Adrenal gland (tissue), 5 donors: ENCODE measurements around the gene WIZ.

ENCODE experiments used
- CTCF ChIP-seq, 6 experiments: fragments of 450-650 bp in 4 of 6; fragments of 200-600 bp in 2 of 6; sonication (generic) in 1 of 6; IDR thresholded peaks; 1 replicate in 5 of 6; 2 replicates in 1 of 6; pipeline versions ENCODE4 v1.5.1 to v1.8.0; 2016 to 2021; ENCODE audit warnings: antibody characterized with exemption in 6 of 6, mild to moderate bottlenecking in 2 of 6, moderate library complexity in 1 of 6
- POLR2A ChIP-seq, 2 donors: fragments of 450-650 bp; IDR thresholded peaks; one replicate each; pipeline ENCODE4 v1.6.1; 2017; ENCODE audit warnings: antibody characterized with exemption in 2 of 2, mild to moderate bottlenecking in 2 of 2, moderate library complexity in 1 of 2
- donor health status: DM: no; HTN: no; CAD: no.

GRCh38 chr19:15445807-15446376 is 3.9 kb downstream of the WIZ start:
- TF ChIP-seq CTCF (IDR thresholded peaks at IDR 0.05) (no peak), POLR2A (IDR thresholded peaks at IDR 0.05) (no peak)
